ENCODE data around the gene TMPRSS11B.

GRCh38 chr4:68184923-68185322, 60.6 kb downstream of the TMPRSS11B start:
- TF ChIP-seq EZH2 (IDR thresholded peaks at IDR 0.05; ENCODE audit: insufficient read depth, low read length) = no peak
- no peak for TF ChIP-seq CTCF (IDR thresholded peaks at IDR 0.05; ENCODE audit: insufficient read depth, low read depth, low read length)

All from astrocyte (in vitro differentiated cells and primary cell).